WTC11 (cell line): ENCODE measurements around the gene RBM28. TPM values are rescaled to one million over a fixed set of nuclear protein-coding genes. Genes with fewer than 3 reads are reported as not detected.

Experiments used
- ATAC-seq: fragments of 200-7000 bp; cut with Tn5 transposase; 2 replicates; pipeline ENCODE4 v1.10.0; 2021; ENCODE audit warnings: mild to moderate bottlenecking, moderate library complexity
- CTCF ChIA-PET: fragments of 300-600 bp; sonication (Branson Sonifier 250); formaldehyde crosslinking; loops from one replicate; lab custom pipeline; 2021; ENCODE audit warnings: antibody characterized with exemption; lab: Charles Lee
- POLR2A ChIA-PET: fragments of 350-600 bp; sonication (Branson Sonifier 250); formaldehyde crosslinking; loops from one replicate; lab custom pipeline; 2021; ENCODE audit warnings: antibody characterized with exemption; lab: Charles Lee
- DNase-seq: peaks from one replicate; pipeline ENCODE4 v3.0.0; 2021; ENCODE audit warnings: low spot score
- H3K27ac Mint-ChIP-seq: 2 replicates; pipeline ENCODE4 v1.8.0; 2021; ENCODE audit warnings: mixed read lengths
- H3K27me3 Mint-ChIP-seq: 2 replicates; pipeline ENCODE4 v1.8.0; 2021; ENCODE audit warnings: low read depth, mild to moderate bottlenecking, moderate library complexity, mixed read lengths
- H3K36me3 Mint-ChIP-seq: 2 replicates; pipeline ENCODE4 v1.8.0; 2021; ENCODE audit warnings: mixed read lengths
- H3K4me1 Mint-ChIP-seq: 2 replicates; pipeline ENCODE4 v1.8.0; 2022; ENCODE audit warnings: mixed read lengths
- H3K4me3 Mint-ChIP-seq: 2 replicates; pipeline ENCODE4 v1.8.0; 2021; ENCODE audit warnings: mild to moderate bottlenecking, moderate library complexity, mixed read lengths
- H3K9me3 Mint-ChIP-seq: 2 replicates; pipeline ENCODE4 v1.8.0; 2021; ENCODE audit warnings: mixed read lengths
- CREB1 ChIP-seq: sonication (generic); formaldehyde crosslinking; IDR thresholded peaks from 2 replicates; pipeline ENCODE4 v1.8.0; 2023; ENCODE audit warnings: mild to moderate bottlenecking, missing genetic modification reagents
- CREM ChIP-seq: sonication (generic); formaldehyde crosslinking; IDR thresholded peaks from 2 replicates; pipeline ENCODE4 v1.8.1; 2022; ENCODE audit warnings: mild to moderate bottlenecking, missing genetic modification reagents, moderate library complexity
- ELF4 ChIP-seq: sonication (generic); formaldehyde crosslinking; IDR thresholded peaks from 2 replicates; pipeline ENCODE4 v1.8.1; 2022; ENCODE audit warnings: low read depth, mild to moderate bottlenecking, moderate library complexity, missing genetic modification reagents
- ESRRA ChIP-seq: sonication (generic); formaldehyde crosslinking; IDR thresholded peaks from 2 replicates; pipeline ENCODE4 v1.8.1; 2022; ENCODE audit warnings: mild to moderate bottlenecking, missing genetic modification reagents, borderline replicate concordance
- ETV6 ChIP-seq: sonication (generic); formaldehyde crosslinking; IDR thresholded peaks from 2 replicates; pipeline ENCODE4 v1.8.1; 2022; ENCODE audit warnings: mild to moderate bottlenecking, missing genetic modification reagents
- FOXK1 ChIP-seq: sonication (generic); formaldehyde crosslinking; IDR thresholded peaks from 2 replicates; pipeline ENCODE4 v1.8.0; 2022; ENCODE audit warnings: mild to moderate bottlenecking, moderate library complexity, missing genetic modification reagents
- GABPB1 ChIP-seq: sonication (generic); formaldehyde crosslinking; IDR thresholded peaks from 2 replicates; pipeline ENCODE4 v1.8.1; 2023; ENCODE audit warnings: mild to moderate bottlenecking, missing genetic modification reagents
- IRF1 ChIP-seq: sonication (generic); formaldehyde crosslinking; IDR thresholded peaks from 2 replicates; pipeline ENCODE4 v1.8.0; 2023; ENCODE audit warnings: missing genetic modification reagents
- NFATC4 ChIP-seq: fragments of 250-450 bp; sonication (Bioruptor Pico); IDR thresholded peaks from 2 replicates; pipeline ENCODE4 v1.9.0; 2021; ENCODE audit warnings: mild to moderate bottlenecking
- NFYB ChIP-seq: sonication (generic); formaldehyde crosslinking; conservative IDR thresholded peaks from 2 replicates; pipeline ENCODE4 v1.8.0; 2022; ENCODE audit warnings: low read depth, missing genetic modification reagents
- NR2C2 ChIP-seq: sonication (generic); formaldehyde crosslinking; IDR thresholded peaks from 2 replicates; pipeline ENCODE4 v1.8.0; 2022; ENCODE audit warnings: mild to moderate bottlenecking, missing genetic modification reagents
- TCF7 ChIP-seq: sonication (generic); formaldehyde crosslinking; IDR thresholded peaks from 2 replicates; pipeline ENCODE4 v1.8.0; 2022; ENCODE audit warnings: mild to moderate bottlenecking, low read depth, missing genetic modification reagents, moderate library complexity
- ZNF121 ChIP-seq: sonication (generic); formaldehyde crosslinking; IDR thresholded peaks from 2 replicates; pipeline ENCODE4 v1.8.0; 2023; ENCODE audit warnings: missing genetic modification reagents
- ZNF281 ChIP-seq: sonication (generic); formaldehyde crosslinking; IDR thresholded peaks from 2 replicates; pipeline ENCODE4 v1.8.0; 2023; ENCODE audit warnings: mild to moderate bottlenecking, missing genetic modification reagents
- ZNF317 ChIP-seq: sonication (generic); formaldehyde crosslinking; IDR thresholded peaks from 2 replicates; pipeline ENCODE4 v1.8.1; 2023; ENCODE audit warnings: low read depth, mild to moderate bottlenecking, moderate library complexity, missing genetic modification reagents, borderline replicate concordance
- total RNA-seq: library from RNA; stranded (reverse); gene quantifications from 3 replicates; pipeline ENCODE4 v1.2.3, GENCODE V29; 2021
- TF ChIP-seq, protein P1 (sequence below): sonication (generic); formaldehyde crosslinking; IDR thresholded peaks from 2 replicates; pipeline ENCODE4 v1.8.1; 2022; ENCODE audit warnings: low read depth, missing genetic modification reagents, borderline replicate concordance
- TF ChIP-seq, protein P2 (sequence below): sonication (generic); formaldehyde crosslinking; IDR thresholded peaks from 2 replicates; pipeline ENCODE4 v1.8.0; 2022; ENCODE audit warnings: mild to moderate bottlenecking, missing genetic modification reagents
- TF ChIP-seq, protein P3 (sequence below): fragments of 250-450 bp; sonication (Bioruptor Pico); IDR thresholded peaks from 2 replicates; pipeline ENCODE4 v1.9.0; 2021; ENCODE audit warnings: mild to moderate bottlenecking
- TF ChIP-seq, protein P4 (sequence below): fragments of 250-450 bp; sonication (Bioruptor Pico); conservative IDR thresholded peaks from 2 replicates; pipeline ENCODE4 v1.9.0; 2021; ENCODE audit warnings: mild to moderate bottlenecking
- TF ChIP-seq, protein P5 (sequence below): sonication (generic); formaldehyde crosslinking; IDR thresholded peaks from 2 replicates; pipeline ENCODE4 v1.8.1; 2022; ENCODE audit warnings: low read depth, mild to moderate bottlenecking, moderate library complexity, missing genetic modification reagents, borderline replicate concordance
- TF ChIP-seq, protein P6 (sequence below): sonication (generic); formaldehyde crosslinking; IDR thresholded peaks from 2 replicates; pipeline ENCODE4 v1.8.1; 2023; ENCODE audit warnings: mild to moderate bottlenecking, missing genetic modification reagents

The RBM28 gene
- total RNA-seq, 1 experiment from 2014 or later = 66.1 TPM

- ChIA-PET CTCF (interaction anchor here (0.6 to 9.2 kb wide), 11 partner anchors 9 to 509 kb away, joined by 3 to 107 read pairs (median 4); partner anchors contain the start of gene RBM28), POLR2A (interaction anchor here (0.5 to 0.6 kb wide), 2 partner anchors 48 to 130 kb away, joined by 3 read pairs; no protein-coding TSS in a partner anchor)
- H3K9me3 Mint-ChIP-seq = no peaks in the 10 kb centered on the region
- no peaks in the 10 kb centered on the region for H3K36me3 Mint-ChIP-seq
- H3K27me3 Mint-ChIP-seq = peaks cover 90% of the 10 kb centered on the region
- no peak overlapping the region for H3K27ac Mint-ChIP-seq
- peak overlapping the region; percentile 74 for H3K4me3 Mint-ChIP-seq
- ATAC-seq (no peak), DNase-seq (no peak)
- TF ChIP-seq CREB1 (CRISPR knock-in tag) = no peak
- TF ChIP-seq, protein P1, sequence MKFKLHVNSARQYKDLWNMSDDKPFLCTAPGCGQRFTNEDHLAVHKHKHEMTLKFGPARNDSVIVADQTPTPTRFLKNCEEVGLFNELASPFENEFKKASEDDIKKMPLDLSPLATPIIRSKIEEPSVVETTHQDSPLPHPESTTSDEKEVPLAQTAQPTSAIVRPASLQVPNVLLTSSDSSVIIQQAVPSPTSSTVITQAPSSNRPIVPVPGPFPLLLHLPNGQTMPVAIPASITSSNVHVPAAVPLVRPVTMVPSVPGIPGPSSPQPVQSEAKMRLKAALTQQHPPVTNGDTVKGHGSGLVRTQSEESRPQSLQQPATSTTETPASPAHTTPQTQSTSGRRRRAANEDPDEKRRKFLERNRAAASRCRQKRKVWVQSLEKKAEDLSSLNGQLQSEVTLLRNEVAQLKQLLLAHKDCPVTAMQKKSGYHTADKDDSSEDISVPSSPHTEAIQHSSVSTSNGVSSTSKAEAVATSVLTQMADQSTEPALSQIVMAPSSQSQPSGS (CRISPR knock-in tag) = no peak
- TF ChIP-seq, protein P2, sequence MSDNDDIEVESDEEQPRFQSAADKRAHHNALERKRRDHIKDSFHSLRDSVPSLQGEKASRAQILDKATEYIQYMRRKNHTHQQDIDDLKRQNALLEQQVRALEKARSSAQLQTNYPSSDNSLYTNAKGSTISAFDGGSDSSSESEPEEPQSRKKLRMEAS = no peak
- peak; percentile 23; the same call in 1 of the 2 replicates for TF ChIP-seq ZNF121
- TF ChIP-seq, protein P3, sequence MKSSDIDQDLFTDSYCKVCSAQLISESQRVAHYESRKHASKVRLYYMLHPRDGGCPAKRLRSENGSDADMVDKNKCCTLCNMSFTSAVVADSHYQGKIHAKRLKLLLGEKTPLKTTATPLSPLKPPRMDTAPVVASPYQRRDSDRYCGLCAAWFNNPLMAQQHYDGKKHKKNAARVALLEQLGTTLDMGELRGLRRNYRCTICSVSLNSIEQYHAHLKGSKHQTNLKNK (CRISPR knock-in tag) = no peak
- TF ChIP-seq CREM (CRISPR knock-in tag) = no peak
- no peak for TF ChIP-seq ZNF317 (CRISPR knock-in tag)
- peaks cover 23% of the 10 kb centered on the region for H3K4me1 Mint-ChIP-seq
Measured at GRCh38 chr7:128360359-128360678, 16.6 kb upstream of the RBM28 start.

- Mint-ChIP-seq H3K9me3 (no peaks in the 10 kb centered on the region), H3K27ac (no peak overlapping the region), H3K36me3 (no peaks in the 10 kb centered on the region), H3K4me1 (peaks cover 23% of the 10 kb centered on the region), H3K27me3 (peaks cover 90% of the 10 kb centered on the region), H3K4me3 (no peak overlapping the region)
- ATAC-seq (no peak), DNase-seq (no peak)
- POLR2A ChIA-PET = interaction anchor here (0.5 to 0.6 kb wide), 2 partner anchors 48 to 129 kb away, joined by 3 read pairs; no protein-coding TSS in a partner anchor
- CTCF ChIA-PET = interaction anchor here (0.6 to 9.2 kb wide), 9 partner anchors 9 to 67 kb away, joined by 3 to 107 read pairs (median 4); partner anchors contain the start of gene RBM28
- TF ChIP-seq, protein P4, sequence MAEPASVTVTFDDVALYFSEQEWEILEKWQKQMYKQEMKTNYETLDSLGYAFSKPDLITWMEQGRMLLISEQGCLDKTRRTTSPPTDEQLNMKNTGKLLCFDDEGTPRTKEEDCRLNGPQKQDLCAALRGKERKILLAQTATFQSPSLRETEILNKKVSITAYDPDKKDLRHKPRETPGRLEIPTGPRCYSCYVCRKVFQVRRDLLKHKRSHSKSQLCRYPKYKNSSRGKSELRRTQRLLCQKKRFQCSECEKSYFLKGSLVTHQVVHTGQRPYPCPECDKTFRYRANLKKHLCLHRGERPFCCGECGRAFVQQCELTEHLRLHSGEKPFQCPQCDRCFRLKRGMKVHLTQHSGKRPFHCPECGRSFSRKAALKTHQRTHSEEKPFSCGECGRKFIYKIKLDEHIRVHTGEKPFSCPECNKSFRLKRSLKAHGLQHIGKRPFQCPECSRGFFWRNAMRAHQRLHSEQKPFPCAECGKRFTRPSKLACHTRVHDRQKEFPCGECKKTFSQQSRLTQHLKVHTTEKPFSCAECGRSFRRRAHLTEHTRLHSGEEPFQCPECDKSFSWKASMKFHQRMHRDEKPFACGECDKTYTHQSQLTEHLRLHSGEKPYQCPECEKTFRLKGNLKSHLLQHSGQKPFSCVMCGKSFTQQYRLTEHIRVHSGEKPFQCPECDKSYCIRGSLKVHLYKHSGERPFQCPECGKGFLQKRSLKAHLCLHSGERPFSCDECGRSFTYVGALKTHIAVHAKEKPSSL (CRISPR knock-in tag) = no peak
- no peak for TF ChIP-seq FOXK1 (CRISPR knock-in tag)
- no peak for TF ChIP-seq CREM (CRISPR knock-in tag)
- no peak for TF ChIP-seq ELF4 (CRISPR knock-in tag)
- no peak for TF ChIP-seq CREB1 (CRISPR knock-in tag)
- TF ChIP-seq IRF1 (CRISPR knock-in tag) = no peak
- no peak for TF ChIP-seq NFATC4 (CRISPR knock-in tag)
- TF ChIP-seq ETV6 = no peak
- TF ChIP-seq ESRRA (CRISPR knock-in tag) = no peak
- no peak for TF ChIP-seq NFYB
- no peak for TF ChIP-seq NR2C2 (CRISPR knock-in tag)
- TF ChIP-seq, protein P3 (CRISPR knock-in tag) = no peak
- TF ChIP-seq, protein P5, sequence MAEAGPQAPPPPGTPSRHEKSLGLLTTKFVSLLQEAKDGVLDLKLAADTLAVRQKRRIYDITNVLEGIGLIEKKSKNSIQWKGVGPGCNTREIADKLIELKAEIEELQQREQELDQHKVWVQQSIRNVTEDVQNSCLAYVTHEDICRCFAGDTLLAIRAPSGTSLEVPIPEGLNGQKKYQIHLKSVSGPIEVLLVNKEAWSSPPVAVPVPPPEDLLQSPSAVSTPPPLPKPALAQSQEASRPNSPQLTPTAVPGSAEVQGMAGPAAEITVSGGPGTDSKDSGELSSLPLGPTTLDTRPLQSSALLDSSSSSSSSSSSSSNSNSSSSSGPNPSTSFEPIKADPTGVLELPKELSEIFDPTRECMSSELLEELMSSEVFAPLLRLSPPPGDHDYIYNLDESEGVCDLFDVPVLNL (CRISPR knock-in tag) = no peak
- TF ChIP-seq, protein P6, sequence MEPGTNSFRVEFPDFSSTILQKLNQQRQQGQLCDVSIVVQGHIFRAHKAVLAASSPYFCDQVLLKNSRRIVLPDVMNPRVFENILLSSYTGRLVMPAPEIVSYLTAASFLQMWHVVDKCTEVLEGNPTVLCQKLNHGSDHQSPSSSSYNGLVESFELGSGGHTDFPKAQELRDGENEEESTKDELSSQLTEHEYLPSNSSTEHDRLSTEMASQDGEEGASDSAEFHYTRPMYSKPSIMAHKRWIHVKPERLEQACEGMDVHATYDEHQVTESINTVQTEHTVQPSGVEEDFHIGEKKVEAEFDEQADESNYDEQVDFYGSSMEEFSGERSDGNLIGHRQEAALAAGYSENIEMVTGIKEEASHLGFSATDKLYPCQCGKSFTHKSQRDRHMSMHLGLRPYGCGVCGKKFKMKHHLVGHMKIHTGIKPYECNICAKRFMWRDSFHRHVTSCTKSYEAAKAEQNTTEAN (CRISPR knock-in tag) = no peak
- TF ChIP-seq TCF7 (CRISPR knock-in tag) = no peak
- TF ChIP-seq ZNF121 = no peak
- no peak for TF ChIP-seq ZNF281 (CRISPR knock-in tag)
- TF ChIP-seq GABPB1 (CRISPR knock-in tag) = no peak
Measured at GRCh38 chr7:128359939-128360338, 16.2 kb upstream of the RBM28 start.
